Osteoblast (primary cell): ENCODE measurements around the gene CACNA2D1. TPM values are rescaled to one million over a fixed set of nuclear protein-coding genes. Genes with fewer than 3 reads are reported as not detected.
A peak's percentile ranks its signal among the peaks of the same experiment; 100 is the strongest.

Experiments
- DNase-seq: peaks from one replicate; pipeline ENCODE4 v3.0.0; 2011; ENCODE audit warnings: low spot score, mixed read lengths; ENCODE audit not compliant: insufficient read length; ENCODE audit errors: missing footprints
- H2AFZ ChIP-seq: 2 replicates; pipeline ENCODE4 v1.6.0; 2011; ENCODE audit warnings: mild to moderate bottlenecking, low read length
- H3K27ac ChIP-seq: 2 replicates; pipeline ENCODE4 v1.5.1; 2011; ENCODE audit warnings: mild to moderate bottlenecking, low read depth, low read length, moderate library complexity
- H3K27me3 ChIP-seq: 2 replicates; pipeline ENCODE4 v1.6.0; 2012; ENCODE audit warnings: mild to moderate bottlenecking, control low read depth, inconsistent platforms, low read length, moderate library complexity; ENCODE audit not compliant: insufficient read depth
- H3K36me3 ChIP-seq: 2 replicates; pipeline ENCODE4 v1.5.1; 2011; ENCODE audit warnings: mild to moderate bottlenecking, low read length, control low read depth, moderate library complexity; ENCODE audit not compliant: insufficient read depth
- H3K4me1 ChIP-seq: 2 replicates; pipeline ENCODE4 v1.5.1; 2011; ENCODE audit warnings: mild to moderate bottlenecking, low read length, control low read depth, moderate library complexity; ENCODE audit not compliant: insufficient read depth
- H3K4me2 ChIP-seq: 2 replicates; pipeline ENCODE4 v1.6.0; 2011; ENCODE audit warnings: mild to moderate bottlenecking, low read length; ENCODE audit not compliant: insufficient read depth
- H3K4me3 ChIP-seq: fragments of 200-600 bp; sonication (generic); 3 replicates; pipeline ENCODE4 v1.5.1; 2012; ENCODE audit warnings: mild to moderate bottlenecking, low read length, inconsistent platforms; ENCODE audit not compliant: insufficient read depth
- H3K79me2 ChIP-seq: 2 replicates; pipeline ENCODE4 v1.6.0; 2012; ENCODE audit warnings: mild to moderate bottlenecking, low read length, control low read depth, inconsistent platforms; ENCODE audit not compliant: insufficient read depth
- H3K9me3 ChIP-seq: 2 replicates; pipeline ENCODE4 v1.5.1; 2011; ENCODE audit warnings: low read depth, low read length, control low read depth
- H4K20me1 ChIP-seq: 2 replicates; pipeline ENCODE4 v1.6.0; 2012; ENCODE audit warnings: mild to moderate bottlenecking, low read length, control low read depth; ENCODE audit not compliant: insufficient read depth
- CTCF ChIP-seq: IDR thresholded peaks from 2 replicates; pipeline ENCODE4 v1.5.1; 2011; ENCODE audit warnings: mild to moderate bottlenecking, low read depth, low read length, moderate library complexity; ENCODE audit errors: extremely low read depth
- total RNA-seq: library from RNA; depleted of rRNA; stranded (reverse); fragments of >200 nt; gene quantifications from 2 replicates; pipeline ENCODE4 v1.2.3, GENCODE V29; 2012

Gene CACNA2D1
- total RNA-seq, 1 donor, result 145 TPM

GRCh38 chr7:82229164-82229563, 214.4 kb downstream of the CACNA2D1 start:
- H3K4me1 ChIP-seq, result no peaks in the 10 kb centered on the region
- no peaks in the 10 kb centered on the region for H3K27me3 ChIP-seq
- TF ChIP-seq CTCF, result no peak
- no peak for DNase-seq
- H3K27ac ChIP-seq, result no peak overlapping the region
- no peak overlapping the region for H3K4me2 ChIP-seq
- peaks cover 9% of the 10 kb centered on the region for H4K20me1 ChIP-seq
- H3K36me3 ChIP-seq, result no peaks in the 10 kb centered on the region
- H2AFZ ChIP-seq, result no peak overlapping the region
- no peaks in the 10 kb centered on the region for H3K9me3 ChIP-seq
- no peak overlapping the region for H3K4me3 ChIP-seq
- H3K79me2 ChIP-seq, result no peaks in the 10 kb centered on the region

- peaks cover 9% of the 10 kb centered on the region for H4K20me1 ChIP-seq
Measured at GRCh38 chr7:82226191-82226590, 217.4 kb downstream of the CACNA2D1 start.

GRCh38 chr7:82224529-82224928, 219.0 kb downstream of the CACNA2D1 start:
- H3K27me3 ChIP-seq, result no peaks in the 10 kb centered on the region
- H3K4me2 ChIP-seq, result no peak overlapping the region

More at GRCh38 chr7:82226191-82226590, 217.4 kb downstream of the CACNA2D1 start:
- Histone ChIP-seq H3K4me1 (no peaks in the 10 kb centered on the region), H2AFZ (no peak overlapping the region), H3K79me2 (peaks cover 3% of the 10 kb centered on the region), H3K27me3 (no peaks in the 10 kb centered on the region), H3K9me3 (no peaks in the 10 kb centered on the region), H3K4me3 (no peak overlapping the region), H3K27ac (no peak overlapping the region), H3K36me3 (no peaks in the 10 kb centered on the region), H3K4me2 (no peak overlapping the region)
- no peak for TF ChIP-seq CTCF
- no peak for DNase-seq

GRCh38 chr7:82223580-82223979, 220.0 kb downstream of the CACNA2D1 start:
- no peak for TF ChIP-seq CTCF
- Histone ChIP-seq H3K4me2 (no peak overlapping the region), H2AFZ (no peak overlapping the region), H3K27me3 (no peaks in the 10 kb centered on the region), H3K9me3 (no peaks in the 10 kb centered on the region), H4K20me1 (peaks cover 9% of the 10 kb centered on the region), H3K27ac (no peak overlapping the region), H3K36me3 (no peaks in the 10 kb centered on the region), H3K79me2 (peaks cover 3% of the 10 kb centered on the region), H3K4me1 (peaks cover 3% of the 10 kb centered on the region), H3K4me3 (no peak overlapping the region)
- DNase-seq, result peak; percentile 15

More at GRCh38 chr7:82224529-82224928, 219.0 kb downstream of the CACNA2D1 start:
- H4K20me1 ChIP-seq, result peaks cover 9% of the 10 kb centered on the region
- peaks cover 3% of the 10 kb centered on the region for H3K4me1 ChIP-seq
- no peak for TF ChIP-seq CTCF
- H3K27ac ChIP-seq, result no peak overlapping the region
- no peak overlapping the region for H3K4me3 ChIP-seq
- H2AFZ ChIP-seq, result no peak overlapping the region
- peaks cover 3% of the 10 kb centered on the region for H3K79me2 ChIP-seq
- no peaks in the 10 kb centered on the region for H3K36me3 ChIP-seq
- H3K9me3 ChIP-seq, result no peaks in the 10 kb centered on the region
- no peak for DNase-seq
